Effector memory CD8-positive, alpha-beta T cell (primary cell): ENCODE measurements around the gene SLC24A3.

Experiments used
- ATAC-seq: fragments of 150-1000 bp; cut with Tn5 transposase; replicated peaks from 2 replicates; pipeline ENCODE4 v1.10.0; 2021; ENCODE audit warnings: mild to moderate bottlenecking, moderate library complexity
- DNase-seq, 3 experiments: peaks; one replicate each; pipeline ENCODE4 v3.0.0; 2021
- H3K27ac Mint-ChIP-seq, 2 donors: one replicate each; pipeline ENCODE4 v1.8.0; 2022; ENCODE audit warnings: mild to moderate bottlenecking in 2 of 2, mixed read lengths in 2 of 2, moderate library complexity in 2 of 2
- H3K27me3 Mint-ChIP-seq, 2 donors: one replicate each; pipeline ENCODE4 v1.8.0; 2022; ENCODE audit warnings: mixed read lengths in 2 of 2
- H3K36me3 Mint-ChIP-seq: one replicate; pipeline ENCODE4 v1.8.0; 2022; ENCODE audit warnings: mild to moderate bottlenecking, moderate library complexity, mixed read lengths; ENCODE audit not compliant: insufficient read depth
- H3K4me1 Mint-ChIP-seq, 2 donors: one replicate each; pipeline ENCODE4 v1.8.0; 2022; ENCODE audit warnings: low read depth in 2 of 2, mixed read lengths in 2 of 2
- H3K4me3 Mint-ChIP-seq, 2 donors: one replicate each; pipeline ENCODE4 v1.8.0; 2022; ENCODE audit warnings: mild to moderate bottlenecking in 2 of 2, mixed read lengths in 2 of 2, moderate library complexity in 2 of 2
- H3K9me3 Mint-ChIP-seq, 2 donors: one replicate each; pipeline ENCODE4 v1.8.0; 2022; ENCODE audit warnings: mixed read lengths in 2 of 2

Gene SLC24A3

DNA sequence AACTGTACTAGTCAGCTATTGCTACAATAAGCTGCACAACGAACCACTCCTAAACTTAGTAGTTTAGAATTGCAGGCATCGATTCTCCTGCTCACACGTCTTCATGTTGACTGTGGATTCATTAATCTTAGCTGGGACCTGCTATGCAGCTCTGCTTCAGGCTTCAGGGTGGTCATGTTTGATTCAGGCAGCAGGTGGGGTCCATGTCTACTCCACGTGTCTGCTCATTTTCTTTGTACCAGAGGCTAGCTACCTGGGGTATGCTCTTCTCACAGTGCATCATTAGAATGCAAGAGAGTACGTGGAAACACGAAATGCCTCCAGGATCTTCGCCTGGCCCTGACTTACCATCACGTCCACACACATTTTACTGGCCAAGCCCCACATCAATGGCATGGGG, 481.1 kb downstream of the SLC24A3 start:
- H3K4me3 Mint-ChIP-seq = no peak overlapping the region
- no peak overlapping the region for H3K27ac Mint-ChIP-seq
- DNase-seq (no peak), ATAC-seq (no peak)
- H3K27me3 Mint-ChIP-seq = peaks cover 14 to 19% of the 10 kb centered on the region in 2 donors
- no peaks in the 10 kb centered on the region for H3K36me3 Mint-ChIP-seq
- H3K4me1 Mint-ChIP-seq = peaks cover 0 to 4% of the 10 kb centered on the region in 2 donors
- H3K9me3 Mint-ChIP-seq = no peaks in the 10 kb centered on the region

DNA sequence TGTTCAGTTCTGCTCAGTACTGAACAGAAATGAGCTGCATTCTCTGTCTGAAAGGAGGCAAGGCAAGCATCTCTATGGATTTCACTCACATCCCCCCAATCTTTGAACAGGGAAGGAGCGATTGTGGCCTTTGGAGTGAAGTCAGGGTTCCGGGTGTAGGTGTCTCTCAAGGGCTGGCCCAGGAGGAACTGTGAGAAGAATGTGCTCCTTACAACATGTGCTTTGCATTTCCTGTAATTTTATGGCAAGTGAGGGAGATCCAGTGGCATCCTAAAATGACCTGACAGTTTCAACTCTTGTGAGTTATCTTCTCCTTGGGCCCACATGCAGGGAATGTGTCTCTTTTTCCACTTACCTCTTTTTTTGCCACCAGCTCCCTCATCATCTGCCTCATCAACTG, 482.6 kb downstream of the SLC24A3 start:
- no peaks in the 10 kb centered on the region for H3K9me3 Mint-ChIP-seq
- no peaks in the 10 kb centered on the region for H3K36me3 Mint-ChIP-seq
- H3K27me3 Mint-ChIP-seq = peaks cover 14 to 19% of the 10 kb centered on the region in 2 donors
- H3K27ac Mint-ChIP-seq = no peak overlapping the region
- DNase-seq = no peak
- H3K4me3 Mint-ChIP-seq = no peak overlapping the region
- H3K4me1 Mint-ChIP-seq = peaks cover 0 to 4% of the 10 kb centered on the region in 2 donors
- ATAC-seq = no peak

DNA sequence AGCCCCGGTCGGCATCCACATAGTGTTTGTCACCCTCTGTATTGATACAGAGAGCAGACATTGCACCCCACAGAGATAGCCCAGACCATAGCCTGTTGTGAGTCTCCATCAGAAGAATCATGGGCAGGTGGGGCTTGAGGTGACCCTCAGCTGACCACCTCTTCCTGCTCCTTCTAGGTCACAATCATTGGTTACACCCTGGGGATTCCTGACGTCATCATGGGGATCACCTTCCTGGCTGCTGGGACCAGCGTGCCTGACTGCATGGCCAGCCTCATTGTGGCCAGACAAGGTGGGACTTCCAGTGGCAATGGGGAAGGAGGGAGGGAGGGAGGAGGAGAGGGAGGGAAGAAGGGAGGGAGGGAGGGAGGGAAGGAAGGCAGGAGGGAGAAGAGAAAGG, 484.2 kb downstream of the SLC24A3 start:
- no peaks in the 10 kb centered on the region for H3K9me3 Mint-ChIP-seq

DNA sequence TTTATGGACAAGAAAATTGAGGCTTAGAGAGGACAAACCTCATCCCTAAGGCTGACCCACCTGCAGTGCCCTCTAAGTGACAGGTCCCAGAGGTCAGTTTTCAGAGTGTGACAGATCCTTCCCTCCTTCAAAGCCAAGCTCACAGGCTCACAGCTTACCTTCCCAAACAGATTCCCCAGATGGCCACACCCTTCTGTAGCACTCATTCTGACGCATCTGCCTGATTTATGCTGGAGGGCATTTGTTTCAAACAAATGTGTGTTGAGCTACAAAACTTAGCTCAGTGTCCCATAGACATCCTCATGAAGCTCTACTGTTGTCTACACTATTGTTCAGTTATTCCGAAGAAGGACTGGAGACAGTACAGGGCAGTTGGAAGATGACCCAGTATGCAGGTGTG, 485.0 kb downstream of the SLC24A3 start:
- no peak for ATAC-seq

More for the DNA sequence above, 484.2 kb downstream of the SLC24A3 start:
- H3K27ac Mint-ChIP-seq = no peak overlapping the region
- ATAC-seq (no peak), DNase-seq (no peak)
- no peaks in the 10 kb centered on the region for H3K36me3 Mint-ChIP-seq
- H3K4me3 Mint-ChIP-seq = no peak overlapping the region
- peaks cover 0 to 4% of the 10 kb centered on the region in 2 donors for H3K4me1 Mint-ChIP-seq
- H3K27me3 Mint-ChIP-seq = peaks cover 0 to 7% of the 10 kb centered on the region in 2 donors

DNA sequence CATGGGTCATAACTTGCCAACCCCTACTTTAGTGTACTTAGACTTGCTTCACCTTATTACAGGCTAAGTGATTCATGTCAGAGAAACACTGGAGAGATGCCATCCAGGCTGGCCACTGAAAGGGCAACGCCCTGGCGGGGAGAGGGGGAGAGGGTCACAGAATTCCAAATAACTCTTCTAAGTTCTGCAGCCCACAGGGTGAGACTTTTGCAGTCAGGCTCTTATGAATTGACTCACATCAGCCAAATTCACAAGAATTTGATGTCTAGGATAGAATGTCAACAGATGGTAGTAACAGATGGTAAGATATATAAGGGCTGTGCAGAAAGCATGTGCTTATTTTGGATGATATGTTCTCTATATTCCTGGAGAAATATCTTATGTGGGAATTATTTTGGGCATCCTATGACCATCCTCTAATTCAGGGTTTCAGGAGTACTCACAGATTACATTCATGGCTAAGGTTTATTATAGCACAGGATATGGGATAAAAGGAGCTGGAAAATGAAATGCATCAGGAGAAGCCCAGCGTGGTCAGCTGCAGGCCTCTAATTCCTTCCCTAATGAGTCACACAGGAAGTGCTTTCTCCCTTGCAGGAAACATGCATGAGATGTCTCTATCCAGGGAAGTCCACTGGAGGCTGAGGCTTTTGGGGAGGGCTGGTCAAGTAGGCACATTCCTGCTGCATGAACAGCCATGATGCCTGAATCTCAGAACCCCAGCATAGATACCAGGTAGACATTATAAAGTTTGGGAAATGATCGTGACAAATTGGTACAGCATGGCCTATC, 486.9 kb downstream of the SLC24A3 start:
- H3K4me3 Mint-ChIP-seq = no peak overlapping the region
- no peak overlapping the region for H3K27ac Mint-ChIP-seq

More for the DNA sequence above, 485.0 kb downstream of the SLC24A3 start:
- Mint-ChIP-seq H3K27ac (no peak overlapping the region), H3K36me3 (no peaks in the 10 kb centered on the region), H3K4me3 (no peak overlapping the region), H3K27me3 (peaks cover 0 to 6% of the 10 kb centered on the region in 2 donors), H3K4me1 (peaks cover 0 to 4% of the 10 kb centered on the region in 2 donors), H3K9me3 (no peaks in the 10 kb centered on the region)
- DNase-seq = no peak

DNA sequence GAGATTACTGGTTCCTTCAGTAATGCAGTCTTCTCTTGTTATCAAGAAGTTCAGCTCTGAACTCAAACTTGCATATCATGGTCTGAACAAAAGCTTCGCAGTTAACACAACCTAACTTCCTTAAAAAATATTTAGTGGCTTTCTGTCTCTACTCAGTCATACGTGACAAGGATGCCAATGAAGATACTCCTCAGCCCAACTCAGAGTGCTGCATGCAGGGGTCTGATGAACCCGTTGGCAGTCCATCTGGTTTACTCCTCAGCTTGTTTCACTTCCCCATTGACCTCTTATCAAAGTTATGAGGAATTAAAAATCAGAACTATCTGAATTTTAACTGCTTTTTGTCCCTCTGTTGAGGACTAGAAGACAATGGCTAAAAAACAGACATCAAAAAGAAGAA, 489.0 kb downstream of the SLC24A3 start:
- Mint-ChIP-seq H3K27me3 (peaks cover 0 to 8% of the 10 kb centered on the region in 2 donors), H3K27ac (no peak overlapping the region), H3K9me3 (peaks cover 0 to 6% of the 10 kb centered on the region in 2 donors), H3K36me3 (no peaks in the 10 kb centered on the region), H3K4me1 (no peaks in the 10 kb centered on the region), H3K4me3 (no peak overlapping the region)
- ATAC-seq = peak; percentile 31
- no peak for DNase-seq

More for the DNA sequence above, 486.9 kb downstream of the SLC24A3 start:
- H3K27me3 Mint-ChIP-seq = peaks cover 0 to 11% of the 10 kb centered on the region in 2 donors
- no peaks in the 10 kb centered on the region for H3K36me3 Mint-ChIP-seq
- DNase-seq (no peak), ATAC-seq (no peak)
- no peaks in the 10 kb centered on the region for H3K4me1 Mint-ChIP-seq
- peaks cover 0 to 6% of the 10 kb centered on the region in 2 donors for H3K9me3 Mint-ChIP-seq

DNA sequence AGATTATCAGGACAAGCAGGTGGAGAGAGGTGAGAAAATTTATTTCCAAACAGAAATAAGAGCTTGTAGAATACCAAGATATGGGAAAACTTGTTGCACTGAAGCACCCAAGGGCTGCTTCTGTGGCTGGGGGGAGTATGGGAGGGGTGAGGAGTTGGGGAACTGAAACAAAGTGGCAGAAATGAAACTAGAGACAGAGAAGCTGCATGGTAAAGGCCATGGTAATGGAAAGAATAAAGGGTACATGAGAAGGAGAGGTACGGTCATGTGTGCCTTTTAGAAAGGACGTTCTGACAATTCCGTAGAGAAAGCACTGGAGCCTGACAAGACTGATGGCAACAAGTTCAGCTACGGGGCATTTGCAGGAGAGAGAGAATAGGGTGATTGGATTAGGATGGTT, 494.0 kb downstream of the SLC24A3 start:
- Mint-ChIP-seq H3K27me3 (peaks cover 0 to 6% of the 10 kb centered on the region in 2 donors), H3K36me3 (no peaks in the 10 kb centered on the region), H3K9me3 (peaks cover 0 to 6% of the 10 kb centered on the region in 2 donors), H3K27ac (no peak overlapping the region), H3K4me1 (no peaks in the 10 kb centered on the region), H3K4me3 (no peak overlapping the region)
- DNase-seq (no peak), ATAC-seq (peak; percentile 31)

DNA sequence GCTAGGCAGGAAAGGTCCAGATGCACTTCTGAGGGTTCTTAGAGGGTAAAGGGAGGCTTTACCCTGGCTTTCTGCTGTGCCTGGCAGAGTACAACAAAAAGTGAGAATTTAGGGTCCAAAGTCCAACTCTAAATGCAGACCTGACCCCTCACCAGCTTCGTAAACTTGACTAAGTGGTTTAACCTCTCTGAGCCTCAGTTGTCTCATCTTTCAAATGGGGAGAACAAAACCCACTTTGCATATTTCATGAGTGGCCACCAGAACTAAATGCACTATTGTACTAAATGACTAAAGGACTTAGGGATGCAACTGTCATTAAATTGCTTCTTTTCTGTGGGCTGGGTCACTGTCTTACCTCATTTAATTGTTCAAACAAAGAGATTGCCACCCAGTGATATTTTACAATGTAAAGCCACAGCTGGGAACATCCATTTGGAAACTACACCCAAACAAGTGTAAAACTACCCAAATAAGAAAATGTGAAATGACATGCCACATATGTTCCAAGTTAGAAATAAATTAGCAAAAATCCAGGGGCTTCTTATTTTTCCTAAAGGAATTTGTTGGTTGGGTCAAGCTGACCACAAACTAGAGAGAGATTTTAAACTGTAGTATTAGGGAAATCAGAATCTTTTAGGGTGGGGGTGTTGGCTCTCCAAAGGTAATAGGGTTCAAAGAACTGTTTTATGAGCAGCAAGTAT, 497.3 kb downstream of the SLC24A3 start:
- Mint-ChIP-seq H3K9me3 (no peaks in the 10 kb centered on the region), H3K4me3 (no peak overlapping the region), H3K27me3 (no peaks in the 10 kb centered on the region), H3K27ac (no peak overlapping the region), H3K4me1 (no peaks in the 10 kb centered on the region), H3K36me3 (no peaks in the 10 kb centered on the region)
- ATAC-seq (no peak), DNase-seq (no peak)

DNA sequence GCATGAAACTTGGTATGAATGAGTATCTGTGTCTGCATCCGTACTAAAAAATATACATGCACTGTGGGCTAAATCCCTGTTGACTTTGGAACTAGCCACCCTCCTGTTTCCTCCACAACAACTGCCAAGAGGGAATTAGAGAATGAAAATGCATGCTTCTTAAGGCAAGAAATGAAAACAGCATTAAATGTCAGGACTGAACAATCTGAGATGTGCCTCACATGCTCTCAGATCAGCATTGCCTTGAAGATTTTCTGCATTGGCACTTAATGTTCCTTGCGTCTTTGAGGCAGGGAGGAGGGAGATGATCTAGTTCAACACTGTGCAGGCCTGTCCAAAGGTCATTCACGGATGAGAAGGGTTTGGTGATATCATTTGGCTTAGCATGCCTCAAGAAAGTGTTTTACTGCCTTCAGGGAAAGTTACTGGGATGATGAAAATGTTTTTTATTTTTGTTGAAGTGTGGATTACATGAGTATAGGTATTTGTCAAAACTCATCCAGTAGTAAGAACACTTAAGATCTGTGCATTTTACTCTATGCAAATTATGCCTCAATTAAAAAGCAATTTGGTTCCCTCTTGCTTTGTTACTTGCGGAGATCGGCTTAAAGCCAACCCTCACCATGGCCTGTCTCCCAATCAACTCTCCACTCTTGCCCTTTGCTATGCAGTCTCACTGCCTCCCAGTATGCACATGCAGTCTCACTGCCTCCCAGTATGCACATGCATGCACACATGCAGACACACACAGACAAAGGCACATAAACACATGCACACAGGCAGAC, 498.1 kb downstream of the SLC24A3 start:
- H3K27me3 Mint-ChIP-seq = no peaks in the 10 kb centered on the region
- no peaks in the 10 kb centered on the region for H3K9me3 Mint-ChIP-seq
- no peak for DNase-seq
- no peaks in the 10 kb centered on the region for H3K36me3 Mint-ChIP-seq
- H3K4me1 Mint-ChIP-seq = no peaks in the 10 kb centered on the region
- no peak for ATAC-seq
- H3K4me3 Mint-ChIP-seq = no peak overlapping the region
- no peak overlapping the region for H3K27ac Mint-ChIP-seq

DNA sequence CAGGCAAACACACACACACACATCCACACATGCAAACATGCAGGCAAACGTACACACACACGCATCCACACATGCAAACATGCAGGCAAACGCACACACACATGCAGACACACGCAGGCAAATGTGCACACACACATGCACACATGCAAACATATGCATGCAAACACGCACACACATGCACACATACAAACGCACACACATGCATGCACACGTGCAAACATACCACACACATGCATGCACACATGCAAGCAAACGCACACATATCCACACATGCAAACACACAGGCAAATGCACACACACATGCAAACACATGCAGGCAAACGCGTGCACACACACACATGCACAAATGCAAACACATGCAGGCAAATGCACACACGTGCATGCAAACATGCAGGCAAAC, 498.7 kb downstream of the SLC24A3 start:
- Mint-ChIP-seq H3K9me3 (no peaks in the 10 kb centered on the region), H3K4me1 (no peaks in the 10 kb centered on the region), H3K36me3 (no peaks in the 10 kb centered on the region), H3K27ac (no peak overlapping the region), H3K27me3 (no peaks in the 10 kb centered on the region), H3K4me3 (no peak overlapping the region)
- no peak for DNase-seq
- ATAC-seq = no peak

DNA sequence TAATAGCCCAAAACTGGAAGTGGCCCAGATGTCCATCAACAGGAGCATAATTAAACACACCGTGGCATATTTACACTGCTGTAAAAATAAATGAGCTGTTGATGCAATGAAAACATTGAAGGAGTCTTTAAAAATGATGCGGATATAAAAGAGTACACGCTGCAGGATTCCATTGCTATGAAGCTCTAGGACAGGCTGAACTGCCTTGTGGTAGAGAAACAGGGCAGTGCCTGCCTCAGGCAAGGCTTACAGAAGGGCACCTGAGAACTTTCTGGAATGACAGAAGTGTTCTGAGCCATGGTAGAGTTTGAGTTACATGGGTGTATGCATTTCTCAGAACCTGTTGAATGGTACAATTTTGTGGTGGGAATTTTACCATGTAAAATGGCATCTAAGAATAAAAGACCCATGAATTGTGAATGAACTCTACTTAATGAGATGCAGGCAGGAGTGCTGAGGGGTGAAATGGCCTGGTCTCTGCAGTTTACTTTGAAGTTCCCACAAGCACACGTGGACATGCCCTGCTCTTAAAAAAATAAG, 500.3 kb downstream of the SLC24A3 start:
- Mint-ChIP-seq H3K4me3 (no peak overlapping the region), H3K4me1 (no peaks in the 10 kb centered on the region), H3K9me3 (no peaks in the 10 kb centered on the region), H3K27ac (no peak overlapping the region), H3K27me3 (no peaks in the 10 kb centered on the region), H3K36me3 (no peaks in the 10 kb centered on the region)
- ATAC-seq (no peak), DNase-seq (no peak)

DNA sequence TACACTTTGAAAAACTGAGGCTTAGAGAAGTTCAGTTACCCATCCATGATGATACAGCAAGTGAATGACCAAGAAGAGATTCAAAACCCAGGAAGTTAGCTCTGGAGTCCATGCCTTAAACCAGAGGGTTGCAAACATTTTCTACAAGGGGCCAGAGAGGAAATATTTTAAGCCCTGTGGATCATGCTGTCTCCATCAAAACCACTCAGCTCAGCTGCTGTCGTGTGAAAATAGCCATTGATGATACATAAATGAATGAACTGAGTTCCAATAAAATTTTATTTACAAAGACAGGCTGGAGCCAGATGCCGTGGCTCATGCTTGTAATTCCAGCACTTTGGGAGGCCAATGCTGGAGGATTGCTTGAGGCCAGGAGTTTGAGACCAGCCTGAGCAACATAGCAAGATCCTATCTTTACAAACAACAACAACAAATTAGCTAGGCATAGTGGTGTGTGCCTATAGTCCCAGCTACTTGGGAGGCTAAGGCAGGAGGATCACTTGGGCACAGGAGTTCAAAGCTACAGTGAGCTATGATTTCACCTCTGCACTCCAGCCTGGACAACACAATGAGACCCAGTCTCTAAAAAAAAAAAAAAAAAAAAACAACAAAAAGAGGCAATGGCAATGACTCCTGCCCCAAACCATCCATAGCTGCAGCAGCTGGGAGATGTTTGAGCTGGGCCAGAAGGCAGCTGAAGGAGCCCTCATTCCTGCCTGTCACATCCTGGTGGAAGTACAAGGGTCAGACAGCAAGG, 501.6 kb downstream of the SLC24A3 start:
- H3K36me3 Mint-ChIP-seq = no peaks in the 10 kb centered on the region
- H3K27me3 Mint-ChIP-seq = peaks cover 0 to 6% of the 10 kb centered on the region in 2 donors
- DNase-seq (no peak), ATAC-seq (no peak)
- H3K4me3 Mint-ChIP-seq = no peak overlapping the region
- H3K27ac Mint-ChIP-seq = no peak overlapping the region
- peaks cover 0 to 2% of the 10 kb centered on the region in 2 donors for H3K9me3 Mint-ChIP-seq
- no peaks in the 10 kb centered on the region for H3K4me1 Mint-ChIP-seq

DNA sequence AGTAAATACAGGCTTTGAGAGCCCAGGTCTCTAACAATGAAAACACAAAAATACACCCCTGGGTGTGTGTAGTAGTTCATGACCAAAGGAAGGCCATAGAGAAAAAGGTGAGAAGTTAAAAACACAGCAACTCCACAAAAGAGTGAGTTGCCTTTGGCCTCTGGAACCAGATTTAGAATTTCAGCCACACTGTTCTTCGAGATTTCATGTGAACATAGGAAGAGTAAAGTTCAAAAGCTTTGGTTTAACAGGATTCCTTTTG, 502.1 kb downstream of the SLC24A3 start:
- no peak overlapping the region for H3K4me3 Mint-ChIP-seq
- ATAC-seq (no peak), DNase-seq (no peak)
- no peaks in the 10 kb centered on the region for H3K4me1 Mint-ChIP-seq
- H3K27me3 Mint-ChIP-seq = peaks cover 0 to 9% of the 10 kb centered on the region in 2 donors
- peaks cover 0 to 2% of the 10 kb centered on the region in 2 donors for H3K9me3 Mint-ChIP-seq
- no peaks in the 10 kb centered on the region for H3K36me3 Mint-ChIP-seq
- no peak overlapping the region for H3K27ac Mint-ChIP-seq
